ENCODE measurements around the gene ALK.

- TF ChIP-seq ELF1 (IDR thresholded peaks at IDR 0.05) (no peak), MEF2A (IDR thresholded peaks at IDR 0.05; ENCODE audit: borderline replicate concordance, low read depth) (no peak), CTCF (IDR thresholded peaks at IDR 0.05) (no peak), EP300 (IDR thresholded peaks at IDR 0.05; ENCODE audit: borderline replicate concordance in 1 of 2, low read depth in 1 of 2, low read length in 1 of 2) (no peak), GABPA (IDR thresholded peaks at IDR 0.05; ENCODE audit: low read depth) (no peak), EZH2phosphoT487 (IDR thresholded peaks at IDR 0.05; ENCODE audit: borderline replicate concordance, low read depth) (no peak), POLR2AphosphoS5 (IDR thresholded peaks at IDR 0.05; ENCODE audit: low read depth, low read length) (no peak), RAD21 (IDR thresholded peaks at IDR 0.05; ENCODE audit: low read length) (no peak)
Observed at GRCh38 chr2:29876374-29876773, 45.0 kb downstream of the ALK start.
